ENCODE data around the gene TBRG4. TPM values are rescaled to one million over a fixed set of nuclear protein-coding genes. Genes with fewer than 3 reads are reported as not detected.

Gene TBRG4
- total and polyA plus RNA-seq, 2 donors (not counting 3 experiments of a cell fraction or from before 2014, with no cell fraction given), result 43.7 to 56.7 TPM

DNA sequence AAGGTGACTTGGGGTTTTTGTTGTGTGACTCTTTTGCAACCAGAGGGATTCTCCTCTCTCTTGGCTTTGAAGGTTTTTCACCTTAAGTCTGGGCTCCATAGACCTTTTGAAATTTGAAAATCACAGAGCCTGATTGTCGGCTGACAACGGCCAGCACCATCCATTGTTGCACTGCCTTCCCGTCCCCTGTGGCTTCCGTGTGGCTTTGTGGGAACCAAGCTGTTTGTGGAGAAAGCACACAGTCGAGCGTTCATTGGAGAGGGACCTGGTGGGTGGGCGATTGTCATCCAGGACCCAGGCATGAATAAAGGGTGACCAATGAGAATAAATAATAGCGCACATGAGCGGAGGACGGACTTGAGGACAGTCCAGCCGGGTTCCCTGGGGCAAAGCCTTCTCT is 38.7 kb upstream of the TBRG4 start:
- dilution Hi-C loops (cut with MboI; ENCODE audit: extremely low pct_ligation_motif_present, low sequenced_read_pairs) (no loop called here), intact Hi-C loops (cut with micrococcal nuclease) (no loop called here)
- ChIA-PET CTCF (no interaction called here), POLR2A (no interaction called here)
- Histone ChIP-seq H3K9me3 (replicated peaks; ENCODE audit: control insufficient read depth, insufficient read depth, low read length) (no peaks in the 10 kb centered on the region), H3K27ac (ENCODE audit: insufficient read depth, low read depth, low read length) (no peak overlapping the region), H3K27me3 (ENCODE audit: control insufficient read depth in 2 of 2, insufficient read depth in 2 of 2, low read length in 2 of 2) (peaks cover 0 to 3% of the 10 kb centered on the region in 2 experiments), H3K9ac (replicated peaks; ENCODE audit: extremely low read depth, insufficient read depth, low read length) (no peak overlapping the region), H3K4me3 (replicated peaks in 1 of 3; ENCODE audit: insufficient read depth in 1 of 3, low read depth in 1 of 3, low read length in 3 of 3) (no peak overlapping the region), H3K36me3 (ENCODE audit: control insufficient read depth in 2 of 2, extremely low read depth in 1 of 2, insufficient read depth in 2 of 2, low read length in 2 of 2) (no peaks in the 10 kb centered on the region), H3K79me2 (ENCODE audit: control insufficient read depth, insufficient read depth, low read length) (no peaks in the 10 kb centered on the region), H3K4me1 (ENCODE audit: control insufficient read depth, extremely low read depth, insufficient read depth, low read length) (no peaks in the 10 kb centered on the region), H3K9me1 (replicated peaks; ENCODE audit: control insufficient read depth, extremely low read depth, insufficient read depth, low read length) (no peaks in the 10 kb centered on the region), H4K20me1 (replicated peaks; ENCODE audit: control insufficient read depth, extremely low read depth, insufficient read depth, low read length) (no peaks in the 10 kb centered on the region), H3K4me2 (ENCODE audit: insufficient read depth, low read length) (no peak overlapping the region), H2AFZ (ENCODE audit: low read depth, low read length) (no peak overlapping the region)
- no TSS peak for BruUV-seq (replicated peaks)
- FAIRE-seq (no peak), DNase-seq (ENCODE audit: low read depth, low spot score) (no peak)
- TF ChIP-seq GATA2 (IDR thresholded peaks at IDR 0.05; ENCODE audit: insufficient read depth, insufficient read length, low read depth, low read length), result no peak
- TF ChIP-seq EZH2 (IDR thresholded peaks at IDR 0.05; ENCODE audit: borderline replicate concordance, low read depth, low read length, severe bottlenecking), result no peak
- TF ChIP-seq POLR2AphosphoS5 (IDR thresholded peaks at IDR 0.05; ENCODE audit: insufficient read depth, low read depth, low read length), result no peak
- TF ChIP-seq JUN (IDR thresholded peaks at IDR 0.05; ENCODE audit: borderline replicate concordance, insufficient read depth, insufficient read length, low read depth), result no peak
- TF ChIP-seq POLR2A (IDR thresholded peaks at IDR 0.05; ENCODE audit: low read depth, low read length), result no peak
- no peak for TF ChIP-seq MYC (IDR thresholded peaks at IDR 0.05; ENCODE audit: low read depth, low read length)
- TF ChIP-seq, protein P1, sequence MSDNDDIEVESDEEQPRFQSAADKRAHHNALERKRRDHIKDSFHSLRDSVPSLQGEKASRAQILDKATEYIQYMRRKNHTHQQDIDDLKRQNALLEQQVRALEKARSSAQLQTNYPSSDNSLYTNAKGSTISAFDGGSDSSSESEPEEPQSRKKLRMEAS (IDR thresholded peaks at IDR 0.05; ENCODE audit: insufficient read depth, insufficient read length), result no peak
- TF ChIP-seq, protein P2, sequence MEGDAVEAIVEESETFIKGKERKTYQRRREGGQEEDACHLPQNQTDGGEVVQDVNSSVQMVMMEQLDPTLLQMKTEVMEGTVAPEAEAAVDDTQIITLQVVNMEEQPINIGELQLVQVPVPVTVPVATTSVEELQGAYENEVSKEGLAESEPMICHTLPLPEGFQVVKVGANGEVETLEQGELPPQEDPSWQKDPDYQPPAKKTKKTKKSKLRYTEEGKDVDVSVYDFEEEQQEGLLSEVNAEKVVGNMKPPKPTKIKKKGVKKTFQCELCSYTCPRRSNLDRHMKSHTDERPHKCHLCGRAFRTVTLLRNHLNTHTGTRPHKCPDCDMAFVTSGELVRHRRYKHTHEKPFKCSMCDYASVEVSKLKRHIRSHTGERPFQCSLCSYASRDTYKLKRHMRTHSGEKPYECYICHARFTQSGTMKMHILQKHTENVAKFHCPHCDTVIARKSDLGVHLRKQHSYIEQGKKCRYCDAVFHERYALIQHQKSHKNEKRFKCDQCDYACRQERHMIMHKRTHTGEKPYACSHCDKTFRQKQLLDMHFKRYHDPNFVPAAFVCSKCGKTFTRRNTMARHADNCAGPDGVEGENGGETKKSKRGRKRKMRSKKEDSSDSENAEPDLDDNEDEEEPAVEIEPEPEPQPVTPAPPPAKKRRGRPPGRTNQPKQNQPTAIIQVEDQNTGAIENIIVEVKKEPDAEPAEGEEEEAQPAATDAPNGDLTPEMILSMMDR (IDR thresholded peaks at IDR 0.05; ENCODE audit: extremely low read depth in 1 of 2, insufficient read depth in 1 of 2, low read depth in 1 of 2, low read length in 2 of 2), result no peak
- TF ChIP-seq FOS (IDR thresholded peaks at IDR 0.05; ENCODE audit: borderline replicate concordance, insufficient read depth, low read length), result no peak
